HCT116 (cell line): Measurements from ENCODE around the gene SEL1L3.

Experiments used
- ATF3 ChIP-seq: IDR thresholded peaks from 2 replicates; pipeline ENCODE4 v1.6.1; 2012
- CBX3 ChIP-seq: IDR thresholded peaks from 2 replicates; pipeline ENCODE4 v1.6.1; 2012; ENCODE audit warnings: low read depth
- CEBPB ChIP-seq: IDR thresholded peaks from 2 replicates; pipeline ENCODE4 v1.6.1; 2012; ENCODE audit warnings: low read depth
- CTCF ChIP-seq, 3 experiments: fragments of 200-600 bp in 1 of 3; sonication (generic) in 1 of 3; IDR thresholded peaks in 2 of 3; conservative IDR thresholded peaks in 1 of 3; 2 replicates each; pipeline ENCODE4 v1.5.1; 2012 to 2017; ENCODE audit warnings: low read depth in 2 of 3, low read length in 2 of 3, antibody characterized with exemption in 1 of 3, borderline replicate concordance in 1 of 3, control low read depth in 1 of 3, mild to moderate bottlenecking in 1 of 3, mixed read lengths in 1 of 3, mixed run types in 1 of 3, moderate library complexity in 1 of 3; ENCODE audit not compliant: insufficient read depth in 1 of 3
- JUND ChIP-seq: IDR thresholded peaks from 2 replicates; pipeline ENCODE4 v1.6.1; 2012
- MAX ChIP-seq: IDR thresholded peaks from 2 replicates; pipeline ENCODE4 v1.6.1; 2012
- POLR2A ChIP-seq: IDR thresholded peaks from 2 replicates; pipeline ENCODE4 v1.7.0; 2011; ENCODE audit warnings: borderline replicate concordance; ENCODE audit not compliant: insufficient read depth, insufficient read length; ENCODE audit errors: extremely low read depth
- POLR2AphosphoS5 ChIP-seq: IDR thresholded peaks from 2 replicates; pipeline ENCODE4 v1.6.1; 2011; ENCODE audit warnings: mild to moderate bottlenecking, low read depth, low read length, moderate library complexity
- REST ChIP-seq: IDR thresholded peaks from 2 replicates; pipeline ENCODE4 v1.6.1; 2012; ENCODE audit warnings: low read depth
- SIN3A ChIP-seq: IDR thresholded peaks from 2 replicates; pipeline ENCODE4 v1.6.1; 2012; ENCODE audit warnings: low read depth
- SRF ChIP-seq: IDR thresholded peaks from 2 replicates; pipeline ENCODE4 v1.6.1; 2012; ENCODE audit warnings: low read depth
- ZBTB33 ChIP-seq: IDR thresholded peaks from 2 replicates; pipeline ENCODE4 v1.6.1; 2011; ENCODE audit warnings: mild to moderate bottlenecking, low read length, moderate library complexity; ENCODE audit not compliant: insufficient replicate concordance; ENCODE audit errors: extremely low read depth

GRCh38 chr4:25847329-25847728 lies 15.5 kb downstream of the SEL1L3 start:
- no peak for TF ChIP-seq ZBTB33
- no peak for TF ChIP-seq CTCF (IDR thresholded peaks at IDR 0.05 in 2 of 3, conservative IDR thresholded peaks at IDR 0.05 in 1 of 3; ENCODE audit: borderline replicate concordance in 1 of 3, insufficient read depth in 1 of 3, low read depth in 2 of 3, low read length in 2 of 3)
- TF ChIP-seq REST: no peak
- TF ChIP-seq POLR2A: no peak
- no peak for TF ChIP-seq ATF3
- no peak for TF ChIP-seq MAX
- TF ChIP-seq SRF: no peak
- no peak for TF ChIP-seq CBX3
- TF ChIP-seq JUND: no peak
- no peak for TF ChIP-seq SIN3A
- no peak for TF ChIP-seq CEBPB
- no peak for TF ChIP-seq POLR2AphosphoS5
